HT-29 (cell line): ENCODE data around the gene C1orf232. TPM values are rescaled to one million over a fixed set of nuclear protein-coding genes. Genes with fewer than 3 reads are reported as not detected.

Experiments used
- DNase-seq: peaks from one replicate; pipeline ENCODE4 v3.0.0-alpha.2; 2015; ENCODE audit warnings: low spot score
- total RNA-seq: library from RNA; depleted of rRNA; stranded (reverse); fragments of >200 nt; shearing (Covaris generic); gene quantifications from 2 replicates; pipeline ENCODE4 v1.2.3, GENCODE V29; 2014; rRNA removed

Gene C1orf232
- total RNA-seq, 1 experiment from 2014 or later = not detected

DNA sequence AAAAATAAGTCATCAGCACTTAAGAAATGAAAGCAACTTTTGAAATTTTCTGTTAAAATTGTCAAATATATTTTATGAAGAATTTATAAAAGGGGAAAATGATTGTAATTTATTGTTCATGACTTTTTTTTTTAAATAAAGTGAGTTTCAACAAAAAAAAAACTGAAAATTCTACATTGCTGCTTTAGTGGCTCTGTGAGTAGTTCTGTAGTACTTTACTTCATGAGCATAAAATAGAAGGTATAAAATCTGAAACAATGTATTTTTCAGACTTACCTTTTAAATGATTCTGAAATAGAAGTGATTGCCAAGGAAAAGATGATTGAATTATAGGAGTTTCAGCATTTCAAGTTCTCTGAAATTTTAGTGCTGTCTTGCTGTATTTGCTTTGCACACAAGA lies 43.4 kb downstream of the C1orf232 start:
- no peak for DNase-seq

- peak; percentile 25 for DNase-seq
Observed at GRCh38 chr1:26124418-26125331, 44.1 kb downstream of the C1orf232 start.

GRCh38 chr1:26122988-26123973 lies 45.5 kb downstream of the C1orf232 start:
- peak; percentile 73 for DNase-seq

DNA sequence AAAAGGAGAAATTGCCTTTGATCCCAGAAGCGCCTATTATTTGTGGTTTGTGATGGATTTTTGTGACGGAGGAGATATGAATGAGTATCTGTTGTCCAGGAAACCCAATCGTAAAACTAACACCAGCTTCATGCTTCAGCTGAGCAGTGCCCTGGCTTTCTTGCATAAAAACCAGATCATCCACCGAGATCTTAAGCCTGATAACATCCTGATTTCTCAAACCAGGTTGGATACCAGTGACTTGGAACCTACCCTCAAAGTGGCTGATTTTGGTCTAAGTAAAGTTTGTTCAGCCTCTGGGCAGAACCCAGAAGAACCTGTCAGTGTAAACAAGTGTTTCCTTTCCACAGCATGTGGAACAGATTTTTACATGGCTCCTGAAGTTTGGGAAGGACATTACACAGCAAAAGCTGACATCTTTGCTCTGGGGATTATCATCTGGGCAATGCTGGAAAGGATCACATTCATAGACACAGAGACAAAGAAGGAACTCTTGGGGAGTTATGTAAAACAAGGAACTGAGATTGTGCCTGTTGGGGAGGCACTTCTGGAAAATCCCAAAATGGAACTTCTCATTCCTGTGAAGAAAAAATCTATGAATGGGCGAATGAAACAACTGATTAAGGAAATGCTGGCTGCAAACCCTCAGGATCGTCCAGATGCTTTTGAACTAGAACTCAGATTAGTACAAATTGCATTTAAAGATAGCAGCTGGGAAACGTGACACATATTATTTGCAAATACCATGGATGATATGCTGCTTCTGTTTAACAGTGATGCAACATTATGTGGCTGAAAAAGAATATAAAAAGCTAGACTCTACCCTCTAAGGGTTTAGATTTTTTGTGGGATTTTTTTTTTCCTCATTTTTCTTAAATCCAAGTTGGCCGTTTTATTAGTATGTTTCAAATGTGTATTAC lies 46.6 kb downstream of the C1orf232 start:
- DNase-seq = peak; percentile 71

- no peak for DNase-seq
Observed at GRCh38 chr1:26119892-26120608, 48.7 kb downstream of the C1orf232 start.

- no peak for DNase-seq
Observed at GRCh38 chr1:26114165-26114927, 54.4 kb downstream of the C1orf232 start.

Other genes starting within 250 kb of the C1orf232 start
- 7.6 and 13.0 TPM in 2 replicates for gene PAFAH2, start 170.9 kb downstream of the C1orf232 start, total RNA-seq
- not detected in 2 replicates for gene EXTL1, start 147.2 kb downstream of the C1orf232 start, total RNA-seq
- gene SLC30A2, start 122.8 kb downstream of the C1orf232 start, total RNA-seq = 0.51 and 0.99 TPM in 2 replicates
- gene TRIM63, start 101.3 kb downstream of the C1orf232 start, total RNA-seq = 0.05 and 0.10 TPM in 2 replicates
- gene PDIK1L, start 57.1 kb downstream of the C1orf232 start, total RNA-seq = 3.9 and 4.3 TPM in 2 replicates
- not detected in 2 replicates for gene FAM110D, start 9.9 kb downstream of the C1orf232 start, total RNA-seq
- gene ZNF593, start 945 bp upstream of the C1orf232 start, total RNA-seq = 170 and 217 TPM in 2 replicates
- 1.6 TPM in 1 of 2 replicates, not detected in the other for gene ZNF593OS, start 2.9 kb upstream of the C1orf232 start, total RNA-seq
- gene CNKSR1, start 8.5 kb upstream of the C1orf232 start, total RNA-seq = 39.9 and 40.4 TPM in 2 replicates
- gene CATSPER4, start 21.6 kb upstream of the C1orf232 start, total RNA-seq = not detected in 2 replicates
- gene CEP85, start 65.2 kb upstream of the C1orf232 start, total RNA-seq = 25.8 and 27.0 TPM in 2 replicates
- gene SH3BGRL3, start 111.1 kb upstream of the C1orf232 start, total RNA-seq = 172 and 198 TPM in 2 replicates
- 22.0 and 26.8 TPM in 2 replicates for gene UBXN11, start 137.7 kb upstream of the C1orf232 start, total RNA-seq
- gene CD52, start 149.0 kb upstream of the C1orf232 start, total RNA-seq = 1.5 and 2.1 TPM in 2 replicates
- gene CRYBG2, start 185.2 kb upstream of the C1orf232 start, total RNA-seq = 32.7 and 49.4 TPM in 2 replicates
- gene ZNF683, start 203.8 kb upstream of the C1orf232 start, total RNA-seq = not detected in 2 replicates
- not detected in 2 replicates for gene LIN28A, start 241.9 kb upstream of the C1orf232 start, total RNA-seq